GM12878 (cell line): Measurements from ENCODE around the gene RGS1. TPM values are rescaled to one million over a fixed set of nuclear protein-coding genes. Genes with fewer than 3 reads are reported as not detected.
A peak's percentile ranks its signal among the peaks of the same experiment; 100 is the strongest.

Source experiments
- ATAC-seq: fragments of 200-7000 bp; cut with Tn5 transposase; 3 replicates; pipeline ENCODE4 v1.9.1; 2020; ENCODE audit warnings: mild to moderate bottlenecking, moderate library complexity
- BruUV-seq: library from RNA; stranded (reverse); fragments of 400-500 nt; replicated peaks from 2 replicates; lab custom pipeline; 2021; lab: Mats Ljungman, UMichigan
- CTCF ChIA-PET: fragments of 300-600 bp; sonication (Branson Sonifier 250); formaldehyde crosslinking; extraction: SDS; loops from one replicate; lab custom pipeline; 2021; ENCODE audit warnings: inconsistent platforms; lab: Yijun Ruan, JAX
- POLR2A ChIA-PET: fragments of 350-600 bp; formaldehyde crosslinking; extraction: SDS; loops from one replicate; lab custom pipeline; 2021; ENCODE audit warnings: inconsistent platforms; lab: Charles Lee
- RAD21 ChIA-PET: fragments of 300-600 bp; sonication (Branson Sonifier 250); formaldehyde crosslinking; loops from one replicate; lab custom pipeline; 2023; ENCODE audit warnings: antibody characterized with exemption; ENCODE audit not compliant: unreplicated experiment; lab: Charles Lee
- SMC1A ChIA-PET: fragments of 300-600 bp; sonication (Branson Sonifier 250); formaldehyde crosslinking; loops from one replicate; lab custom pipeline; 2023; ENCODE audit not compliant: unreplicated experiment, uncharacterized antibody; lab: Charles Lee
- DNase-seq: peaks from one replicate; pipeline ENCODE4 v3.0.0-alpha.2; 2011; ENCODE audit warnings: low read depth, low spot score
- FAIRE-seq: peaks from 3 replicates; lab custom pipeline; 2011; peaks lifted over from hg19 to GRCh38; lab: Jason Lieb, UNC
- H2AFZ ChIP-seq: 2 replicates; pipeline ENCODE4 v1.6.0; 2011; ENCODE audit warnings: low read depth, low read length, control low read depth; ENCODE audit not compliant: control insufficient read depth
- H3K27ac ChIP-seq: 2 replicates; pipeline ENCODE4 v1.5.1; 2011; ENCODE audit warnings: control low read depth; ENCODE audit not compliant: control insufficient read depth, insufficient read depth
- H3K27me3 ChIP-seq, 2 experiments: replicated peaks in 1 of 2; 2 replicates each; pipeline versions ENCODE4 v1.6.0 to v1.6.1; 2011; ENCODE audit warnings: low read length in 1 of 2; ENCODE audit not compliant: control insufficient read depth in 2 of 2, insufficient read depth in 2 of 2
- H3K36me3 ChIP-seq, 2 experiments: 2 replicates each; pipeline ENCODE4 v1.5.1; 2011; ENCODE audit warnings: low read length in 1 of 2; ENCODE audit not compliant: control insufficient read depth in 2 of 2, insufficient read depth in 2 of 2
- H3K4me1 ChIP-seq: 2 replicates; pipeline ENCODE4 v1.6.1; 2011; ENCODE audit warnings: mild to moderate bottlenecking, low read length, moderate library complexity, mixed read lengths; ENCODE audit not compliant: control insufficient read depth, insufficient read depth
- H3K4me2 ChIP-seq: 2 replicates; pipeline ENCODE4 v1.6.0; 2011; ENCODE audit warnings: control low read depth; ENCODE audit not compliant: control insufficient read depth, insufficient read depth
- H3K4me3 ChIP-seq: fragments of 200-600 bp; sonication (generic); 2 replicates; pipeline ENCODE4 v1.5.1; 2016
- H3K79me2 ChIP-seq: 2 replicates; pipeline ENCODE4 v1.6.0; 2011; ENCODE audit warnings: low read length; ENCODE audit not compliant: control insufficient read depth, insufficient read depth
- H3K9ac ChIP-seq: 2 replicates; pipeline ENCODE4 v1.8.0; 2011; ENCODE audit warnings: low read length, control low read depth, mixed read lengths; ENCODE audit not compliant: control insufficient read depth, insufficient read depth
- H3K9me3 ChIP-seq: replicated peaks from 3 replicates; pipeline ENCODE4 v1.5.1; 2011; ENCODE audit warnings: mild to moderate bottlenecking, low read length; ENCODE audit not compliant: control insufficient read depth, insufficient read depth
- H4K20me1 ChIP-seq: 2 replicates; pipeline ENCODE4 v1.6.0; 2011; ENCODE audit not compliant: control insufficient read depth, insufficient read depth
- ATF7 ChIP-seq: fragments of 450-650 bp; IDR thresholded peaks from 2 replicates; pipeline ENCODE4 v1.6.1; 2016; ENCODE audit warnings: low read depth, mild to moderate bottlenecking
- CHD1 ChIP-seq: IDR thresholded peaks from 2 replicates; pipeline ENCODE4 v1.6.1; 2012; ENCODE audit warnings: low read depth, low read length, improper control_type of control experiment
- EED ChIP-seq: sonication (generic); IDR thresholded peaks from 2 replicates; pipeline ENCODE4 v1.6.1; 2016; ENCODE audit warnings: antibody characterized with exemption, low read depth
- MXI1 ChIP-seq: fragments of 150-350 bp; IDR thresholded peaks from 2 replicates; pipeline ENCODE4 v1.6.1; 2011; ENCODE audit warnings: low read depth, mild to moderate bottlenecking, inconsistent platforms, low read length, improper control_type of control experiment
- NR2F1 ChIP-seq: fragments of 450-650 bp; conservative IDR thresholded peaks from 2 replicates; pipeline ENCODE4 v1.6.1; 2017; ENCODE audit warnings: mild to moderate bottlenecking
- ZNF207 ChIP-seq: fragments of 450-650 bp; IDR thresholded peaks from 2 replicates; pipeline ENCODE4 v1.6.1; 2014; ENCODE audit warnings: antibody characterized with exemption, mild to moderate bottlenecking, borderline replicate concordance
- ZNF592 ChIP-seq: fragments of 450-650 bp; IDR thresholded peaks from 2 replicates; pipeline ENCODE4 v1.6.1; 2017; ENCODE audit warnings: mild to moderate bottlenecking, moderate library complexity
- ZNF687 ChIP-seq: fragments of 450-650 bp; IDR thresholded peaks from 2 replicates; pipeline ENCODE4 v1.6.1; 2017; ENCODE audit warnings: mild to moderate bottlenecking, moderate library complexity
- WGBS: methylation state at CpG from one replicate; pipeline ENCODE4 v1.1.6; 2016; ENCODE audit warnings: low lambda C conversion rate; ENCODE audit not compliant: insufficient replicate concordance, insufficient coverage; ENCODE audit errors: missing lambda C conversion rate; 5-methylcytosine and 5-hydroxymethylcytosine counted together
- in situ Hi-C: fragments of 300-500 bp; cut with MboI; formaldehyde crosslinking; loops from 9 replicates; pipeline ENCODE4 v1.14.3; 2018; ENCODE audit warnings: mixed read lengths
- intact Hi-C: fragments of 100-400 bp; cut with micrococcal nuclease; formaldehyde crosslinking; loops from one replicate; pipeline ENCODE4 v1.14.2; 2022; ENCODE audit not compliant: unreplicated experiment
- polyA plus RNA-seq, 11 experiments: library from polyadenylated mRNA; depleted of rRNA in 4 of 11; unstranded in 6 of 11; stranded (reverse) in 5 of 11; fragments of >200 nt; fragmentation: Nextera tagmentation in 4 of 11; fragmentation: Illumina TruSeq in 1 of 11; extraction: Ambion mirVana in 4 of 11; extraction: Trizol in 1 of 11; gene quantifications; 1 replicate in 1 of 11; 2 replicates in 10 of 11; pipeline versions ENCODE4 v1.2.1 to v1.2.3, GENCODE V29; 2011 to 2016; ENCODE audit warnings: inconsistent platforms in 2 of 11, missing spikeins in 2 of 11, low read depth in 1 of 11
- total RNA-seq, 4 experiments: library from RNA; depleted of rRNA in 3 of 4; stranded (reverse); fragments of >200 nt in 3 of 4; fragmentation: Illumina TruSeq in 1 of 4; extraction: Trizol in 1 of 4; gene quantifications; 2 replicates each; pipeline versions ENCODE4 v1.2.1 to v1.2.3, GENCODE V29; 2013 to 2021
- TF ChIP-seq, protein P1 (sequence below): fragments of 450-650 bp; IDR thresholded peaks from 2 replicates; pipeline ENCODE4 v1.6.1; 2016; ENCODE audit warnings: mild to moderate bottlenecking
- TF ChIP-seq, protein P2 (sequence below): fragments of 150-350 bp; IDR thresholded peaks from 2 replicates; pipeline ENCODE4 v1.6.1; 2014; ENCODE audit warnings: mild to moderate bottlenecking, low read depth, low read length

Gene RGS1
- total and polyA plus RNA-seq, 10 of the 15 experiments (the other 5 are each of a cell fraction or from before 2014, with no cell fraction given), result 20.7 to 882 (median 45.9) TPM

GRCh38 chr1:192571668-192572067, 3.9 kb upstream of the RGS1 start (continued):
- TF ChIP-seq, protein P1, sequence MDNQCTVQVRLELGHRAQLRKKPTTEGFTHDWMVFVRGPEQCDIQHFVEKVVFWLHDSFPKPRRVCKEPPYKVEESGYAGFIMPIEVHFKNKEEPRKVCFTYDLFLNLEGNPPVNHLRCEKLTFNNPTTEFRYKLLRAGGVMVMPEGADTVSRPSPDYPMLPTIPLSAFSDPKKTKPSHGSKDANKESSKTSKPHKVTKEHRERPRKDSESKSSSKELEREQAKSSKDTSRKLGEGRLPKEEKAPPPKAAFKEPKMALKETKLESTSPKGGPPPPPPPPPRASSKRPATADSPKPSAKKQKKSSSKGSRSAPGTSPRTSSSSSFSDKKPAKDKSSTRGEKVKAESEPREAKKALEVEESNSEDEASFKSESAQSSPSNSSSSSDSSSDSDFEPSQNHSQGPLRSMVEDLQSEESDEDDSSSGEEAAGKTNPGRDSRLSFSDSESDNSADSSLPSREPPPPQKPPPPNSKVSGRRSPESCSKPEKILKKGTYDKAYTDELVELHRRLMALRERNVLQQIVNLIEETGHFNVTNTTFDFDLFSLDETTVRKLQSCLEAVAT, result no peak
- no peak for TF ChIP-seq ZNF207
- TF ChIP-seq EED, result no peak
- TF ChIP-seq ZNF592, result no peak

DNA sequence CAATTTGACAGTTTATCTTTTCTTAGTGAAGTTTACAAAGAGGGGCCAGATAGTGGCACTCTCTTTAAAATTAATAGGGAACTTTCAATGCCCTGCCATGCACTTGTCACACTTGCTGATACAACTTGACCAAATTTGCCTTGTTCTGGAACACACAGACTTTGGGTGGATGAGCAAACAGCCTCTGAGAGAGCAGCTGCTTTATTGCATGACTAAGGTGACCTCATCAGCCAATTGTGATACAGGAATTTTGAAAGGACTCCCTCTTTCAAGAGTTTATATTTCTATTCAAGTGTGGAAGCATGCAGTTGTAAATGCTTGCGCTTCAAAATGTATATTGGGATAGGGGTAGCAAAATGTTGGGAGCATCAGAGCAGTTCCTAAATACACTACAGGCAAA, 2.1 kb upstream of the RGS1 start:
- Histone ChIP-seq H3K9me3 (peaks cover 5% of the 10 kb centered on the region; the same call in 1 of the 3 replicates), H3K27me3 (no peaks in the 10 kb centered on the region), H3K9ac (no peak overlapping the region), H2AFZ (no peak overlapping the region; the same call in 1 of the 2 replicates), H3K4me3 (no peak overlapping the region), H3K27ac (no peak overlapping the region), H3K4me2 (no peak overlapping the region), H3K36me3 (no peaks in the 10 kb centered on the region), H4K20me1 (no peaks in the 10 kb centered on the region), H3K4me1 (peaks cover 3% of the 10 kb centered on the region; the same call in 1 of the 2 replicates), H3K79me2 (peaks cover 29% of the 10 kb centered on the region)
- in situ Hi-C loops (no loop called here), intact Hi-C loops (no loop called here)
- WGBS, result 100% methylated on average over 1 of the region's 1 CpG
- no peak for FAIRE-seq
- ChIA-PET RAD21 (interaction anchor here (0.9 to 2.0 kb wide), 7 partner anchors 15 to 66 kb away, joined by 3 to 38 read pairs (median 11); no protein-coding TSS in a partner anchor), POLR2A (interaction anchor here (0.7 to 3.9 kb wide), 10 partner anchors 8 to 57 kb away, joined by 3 to 13 read pairs (median 5); no protein-coding TSS in a partner anchor), SMC1A (interaction anchor here (1.3 to 8.5 kb wide), 9 partner anchors 12 to 66 kb away, joined by 6 to 58 read pairs (median 13); no protein-coding TSS in a partner anchor), CTCF (interaction anchor here (0.6 to 2.1 kb wide), 5 partner anchors 10 to 57 kb away, joined by 3 to 5 read pairs (median 5); no protein-coding TSS in a partner anchor)
- peak; percentile 40; the same call in 1 of the 2 replicates for TF ChIP-seq ATF7
- no peak for TF ChIP-seq NR2F1
- TF ChIP-seq, protein P2, sequence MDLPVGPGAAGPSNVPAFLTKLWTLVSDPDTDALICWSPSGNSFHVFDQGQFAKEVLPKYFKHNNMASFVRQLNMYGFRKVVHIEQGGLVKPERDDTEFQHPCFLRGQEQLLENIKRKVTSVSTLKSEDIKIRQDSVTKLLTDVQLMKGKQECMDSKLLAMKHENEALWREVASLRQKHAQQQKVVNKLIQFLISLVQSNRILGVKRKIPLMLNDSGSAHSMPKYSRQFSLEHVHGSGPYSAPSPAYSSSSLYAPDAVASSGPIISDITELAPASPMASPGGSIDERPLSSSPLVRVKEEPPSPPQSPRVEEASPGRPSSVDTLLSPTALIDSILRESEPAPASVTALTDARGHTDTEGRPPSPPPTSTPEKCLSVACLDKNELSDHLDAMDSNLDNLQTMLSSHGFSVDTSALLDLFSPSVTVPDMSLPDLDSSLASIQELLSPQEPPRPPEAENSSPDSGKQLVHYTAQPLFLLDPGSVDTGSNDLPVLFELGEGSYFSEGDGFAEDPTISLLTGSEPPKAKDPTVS, result no peak
- TF ChIP-seq MXI1, result 0 out of 2 replicates have a peak, but pooled peaks have one; percentile 30
- peak; percentile 53; the same call in 1 of the 2 replicates for TF ChIP-seq ZNF687
- no peak for TF ChIP-seq CHD1
- no TSS peak for BruUV-seq
- ATAC-seq, result no peak
- DNase-seq, result no peak
